ENCODE results near the gene COL9A3. TPM values are rescaled to one million over a fixed set of nuclear protein-coding genes. Genes with fewer than 3 reads are reported as not detected.

Gene COL9A3
- total RNA-seq, 1 experiment from 2014 or later, result 8.5 TPM

GRCh38 chr20:62813588-62813987 lies 3.3 kb upstream of the COL9A3 start:
- Histone ChIP-seq H2AFZ (no peak overlapping the region), H3K27ac (no peak overlapping the region), H3K27me3 (ENCODE audit: insufficient read depth, low read depth) (peaks cover 12% of the 10 kb centered on the region), H3K9me2 (ENCODE audit: insufficient read depth) (no peaks in the 10 kb centered on the region), H3F3A (ENCODE audit: insufficient read depth, low read depth) (peaks cover 23% of the 10 kb centered on the region; the same call in 1 of the 2 replicates), H3K4me1 (replicated peaks; ENCODE audit: insufficient read depth) (peaks cover 25% of the 10 kb centered on the region), H3K4me2 (no peak overlapping the region), H3K9me3 (ENCODE audit: insufficient read depth, low read depth) (no peaks in the 10 kb centered on the region), H3K4me3 (no peak overlapping the region), H3K79me2 (ENCODE audit: low read depth) (no peaks in the 10 kb centered on the region), H3K36me3 (ENCODE audit: low read depth) (peaks cover 14% of the 10 kb centered on the region), H4K20me1 (ENCODE audit: insufficient read depth) (peaks cover 26% of the 10 kb centered on the region)
- ChIA-PET CTCF (no interaction called here), POLR2A (ENCODE audit: unreplicated experiment) (no interaction called here)
- no peak for DNase-seq
- intact Hi-C loops (cut with micrococcal nuclease; ENCODE audit: unreplicated experiment), result no loop called here
- TF ChIP-seq, protein P1, sequence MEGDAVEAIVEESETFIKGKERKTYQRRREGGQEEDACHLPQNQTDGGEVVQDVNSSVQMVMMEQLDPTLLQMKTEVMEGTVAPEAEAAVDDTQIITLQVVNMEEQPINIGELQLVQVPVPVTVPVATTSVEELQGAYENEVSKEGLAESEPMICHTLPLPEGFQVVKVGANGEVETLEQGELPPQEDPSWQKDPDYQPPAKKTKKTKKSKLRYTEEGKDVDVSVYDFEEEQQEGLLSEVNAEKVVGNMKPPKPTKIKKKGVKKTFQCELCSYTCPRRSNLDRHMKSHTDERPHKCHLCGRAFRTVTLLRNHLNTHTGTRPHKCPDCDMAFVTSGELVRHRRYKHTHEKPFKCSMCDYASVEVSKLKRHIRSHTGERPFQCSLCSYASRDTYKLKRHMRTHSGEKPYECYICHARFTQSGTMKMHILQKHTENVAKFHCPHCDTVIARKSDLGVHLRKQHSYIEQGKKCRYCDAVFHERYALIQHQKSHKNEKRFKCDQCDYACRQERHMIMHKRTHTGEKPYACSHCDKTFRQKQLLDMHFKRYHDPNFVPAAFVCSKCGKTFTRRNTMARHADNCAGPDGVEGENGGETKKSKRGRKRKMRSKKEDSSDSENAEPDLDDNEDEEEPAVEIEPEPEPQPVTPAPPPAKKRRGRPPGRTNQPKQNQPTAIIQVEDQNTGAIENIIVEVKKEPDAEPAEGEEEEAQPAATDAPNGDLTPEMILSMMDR (conservative IDR thresholded peaks at IDR 0.05), result no peak
- TF ChIP-seq EZH2 (IDR thresholded peaks at IDR 0.05; ENCODE audit: low read depth), result no peak
- BruUV-seq (replicated peaks), result no TSS peak

- Histone ChIP-seq H3F3A (ENCODE audit: insufficient read depth, low read depth) (peaks cover 28% of the 10 kb centered on the region; the same call in 1 of the 2 replicates), H3K4me3 (no peak overlapping the region), H2AFZ (no peak overlapping the region), H4K20me1 (ENCODE audit: insufficient read depth) (peaks cover 20% of the 10 kb centered on the region), H3K27ac (no peak overlapping the region), H3K9me2 (ENCODE audit: insufficient read depth) (no peaks in the 10 kb centered on the region), H3K4me2 (no peak overlapping the region), H3K27me3 (ENCODE audit: insufficient read depth, low read depth) (peaks cover 12% of the 10 kb centered on the region), H3K4me1 (replicated peaks; ENCODE audit: insufficient read depth) (peaks cover 31% of the 10 kb centered on the region), H3K9me3 (ENCODE audit: insufficient read depth, low read depth) (no peaks in the 10 kb centered on the region), H3K36me3 (ENCODE audit: low read depth) (peaks cover 11% of the 10 kb centered on the region), H3K79me2 (ENCODE audit: low read depth) (no peaks in the 10 kb centered on the region)
- no peak for DNase-seq
- ChIA-PET POLR2A (ENCODE audit: unreplicated experiment) (no interaction called here), CTCF (no interaction called here)
- TF ChIP-seq, protein P1 (conservative IDR thresholded peaks at IDR 0.05), result no peak
- TF ChIP-seq EZH2 (IDR thresholded peaks at IDR 0.05; ENCODE audit: low read depth), result no peak
- intact Hi-C loops (cut with micrococcal nuclease; ENCODE audit: unreplicated experiment), result no loop called here
- no TSS peak for BruUV-seq (replicated peaks)
These were observed 2.7 kb upstream of the COL9A3 start for GRCh38 chr20:62814060-62814708.

- Histone ChIP-seq H3K9me2 (ENCODE audit: insufficient read depth) (no peaks in the 10 kb centered on the region), H3F3A (ENCODE audit: insufficient read depth, low read depth) (peaks cover 33% of the 10 kb centered on the region; the same call in 1 of the 2 replicates), H3K27me3 (ENCODE audit: insufficient read depth, low read depth) (peaks cover 12% of the 10 kb centered on the region), H4K20me1 (ENCODE audit: insufficient read depth) (peaks cover 15% of the 10 kb centered on the region), H3K4me3 (no peak overlapping the region), H3K79me2 (ENCODE audit: low read depth) (no peaks in the 10 kb centered on the region), H3K36me3 (ENCODE audit: low read depth) (peaks cover 6% of the 10 kb centered on the region; the same call in 1 of the 2 replicates), H3K4me1 (replicated peaks; ENCODE audit: insufficient read depth) (peaks cover 36% of the 10 kb centered on the region), H3K4me2 (peak overlapping the region; percentile 48; the same call in 1 of the 2 replicates), H3K27ac (no peak overlapping the region), H3K9me3 (ENCODE audit: insufficient read depth, low read depth) (no peaks in the 10 kb centered on the region), H2AFZ (no peak overlapping the region)
- TF ChIP-seq EZH2 (IDR thresholded peaks at IDR 0.05; ENCODE audit: low read depth), result no peak
- TF ChIP-seq, protein P1 (conservative IDR thresholded peaks at IDR 0.05), result no peak
- ChIA-PET CTCF (interaction anchor here (0.6 kb wide), 1 partner anchor 198 kb away, joined by 3 read pairs; no protein-coding TSS in a partner anchor), POLR2A (ENCODE audit: unreplicated experiment) (no interaction called here)
- BruUV-seq (replicated peaks), result no TSS peak
- DNase-seq, result no peak
- intact Hi-C loops (cut with micrococcal nuclease; ENCODE audit: unreplicated experiment), result no loop called here
These were observed 2.2 kb upstream of the COL9A3 start for GRCh38 chr20:62814709-62815065.

Data from PC-9 (cell line).